Spleen (tissue), 7 donors: ENCODE measurements around the gene FUT3.
"Not testable (repeated sequence)": the region's sequence is repeated elsewhere in the genome, so short reads cannot be mapped to it uniquely, and the experiment has no call there.

Experiments
- POLR2A ChIP-seq, 3 donors: fragments of 450-650 bp; IDR thresholded peaks; one replicate each; pipeline ENCODE4 v1.5.1; 2017; ENCODE audit warnings: antibody characterized with exemption in 3 of 3, mild to moderate bottlenecking in 1 of 3
- POLR2AphosphoS5 ChIP-seq, 3 donors: sonication (generic); formaldehyde crosslinking; IDR thresholded peaks; one replicate each; pipeline ENCODE4 v1.5.1; 2017; ENCODE audit warnings: antibody characterized with exemption in 3 of 3
- TF ChIP-seq, protein P1 (sequence below), 11 experiments: fragments of 200-600 bp in 7 of 11; fragments of 450-650 bp in 4 of 11; sonication (generic) in 4 of 11; IDR thresholded peaks in 8 of 11; conservative IDR thresholded peaks in 3 of 11; 1 replicate in 7 of 11; 2 replicates in 4 of 11; pipeline versions ENCODE4 v1.4.0 to v1.8.0; 2016 to 2021; ENCODE audit warnings: antibody characterized with exemption in 11 of 11, inconsistent platforms in 4 of 11, mild to moderate bottlenecking in 1 of 11
- donor health status: DM: no; HTN: no; CAD: no; lungs with moderate emphysema.
- donor health status: DM: no; HTN: no; CAD: no.
- donor health status: DM: no; HTN: no; CAD: no.

DNA sequence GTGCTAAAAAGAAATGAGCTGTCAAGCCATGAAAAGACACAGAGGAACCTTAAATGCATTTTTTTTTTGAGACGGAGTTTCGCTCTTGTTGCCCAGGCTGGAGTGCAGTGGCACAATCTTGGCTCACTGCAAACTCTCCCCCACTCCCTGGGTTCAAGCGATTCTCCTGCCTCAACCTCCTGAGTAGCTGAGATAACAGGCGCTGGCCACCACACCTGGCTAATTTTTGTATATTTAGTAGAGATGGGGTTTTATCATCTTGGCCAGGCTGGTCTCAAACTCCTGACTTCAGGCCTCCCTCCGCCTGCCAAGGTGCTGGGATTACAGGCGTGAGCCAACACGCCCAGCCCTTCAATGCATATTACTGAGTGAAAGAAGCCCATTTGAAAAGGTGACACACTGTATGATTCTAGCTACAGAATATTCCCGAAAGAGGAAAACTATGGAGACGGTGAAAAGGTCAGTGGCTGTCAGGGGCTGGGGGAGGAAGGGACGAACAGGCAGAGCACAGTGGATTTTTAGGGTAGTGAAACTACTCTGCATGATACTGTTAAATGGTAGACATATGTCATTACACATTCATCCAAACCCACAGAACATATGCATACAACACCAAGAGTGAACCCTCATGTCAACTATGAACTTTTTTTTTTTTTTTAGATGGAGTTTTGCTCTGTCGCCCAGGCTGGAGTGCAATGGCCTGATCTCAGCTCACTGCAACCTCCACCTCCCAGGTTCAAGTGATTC lies 33.0 kb upstream of the FUT3 start:
- TF ChIP-seq, protein P1, sequence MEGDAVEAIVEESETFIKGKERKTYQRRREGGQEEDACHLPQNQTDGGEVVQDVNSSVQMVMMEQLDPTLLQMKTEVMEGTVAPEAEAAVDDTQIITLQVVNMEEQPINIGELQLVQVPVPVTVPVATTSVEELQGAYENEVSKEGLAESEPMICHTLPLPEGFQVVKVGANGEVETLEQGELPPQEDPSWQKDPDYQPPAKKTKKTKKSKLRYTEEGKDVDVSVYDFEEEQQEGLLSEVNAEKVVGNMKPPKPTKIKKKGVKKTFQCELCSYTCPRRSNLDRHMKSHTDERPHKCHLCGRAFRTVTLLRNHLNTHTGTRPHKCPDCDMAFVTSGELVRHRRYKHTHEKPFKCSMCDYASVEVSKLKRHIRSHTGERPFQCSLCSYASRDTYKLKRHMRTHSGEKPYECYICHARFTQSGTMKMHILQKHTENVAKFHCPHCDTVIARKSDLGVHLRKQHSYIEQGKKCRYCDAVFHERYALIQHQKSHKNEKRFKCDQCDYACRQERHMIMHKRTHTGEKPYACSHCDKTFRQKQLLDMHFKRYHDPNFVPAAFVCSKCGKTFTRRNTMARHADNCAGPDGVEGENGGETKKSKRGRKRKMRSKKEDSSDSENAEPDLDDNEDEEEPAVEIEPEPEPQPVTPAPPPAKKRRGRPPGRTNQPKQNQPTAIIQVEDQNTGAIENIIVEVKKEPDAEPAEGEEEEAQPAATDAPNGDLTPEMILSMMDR (IDR thresholded peaks at IDR 0.05 in 8 of 11, conservative IDR thresholded peaks at IDR 0.05 in 3 of 11) = not testable (repeated sequence)
- TF ChIP-seq POLR2A, POLR2AphosphoS5 (IDR thresholded peaks at IDR 0.05): not testable (repeated sequence)
